ENCODE results near the gene PCDHGB6.
"Not testable (repeated sequence)": the region's sequence is repeated elsewhere in the genome, so short reads cannot be mapped to it uniquely, and the experiment has no call there.

The PCDHGB6 gene

GRCh38 chr5:141407790-141408505 lies at the start of gene PCDHGB6:
TSS of gene PCDHGB6 (plus strand) at chr5:141408021. CDS start at chr5:141408203, 182 bp downstream.
- in situ Hi-C loops (cut with MboI; ENCODE audit: low sequenced_read_pairs): not testable (repeated sequence)

- in situ Hi-C loops (cut with MboI; ENCODE audit: low sequenced_read_pairs): no loop called here
Observed at GRCh38 chr5:141359790-141360426, 47.9 kb upstream of the PCDHGB6 start, which contains the start of gene PCDHGB2. TSS of gene PCDHGB2 (plus strand) at chr5:141359994. CDS start at chr5:141360136, 142 bp downstream.

GRCh38 chr5:141360685-141361084 lies 47.1 kb upstream of the PCDHGB6 start:
- in situ Hi-C loops (cut with MboI; ENCODE audit: low sequenced_read_pairs): no loop called here

- in situ Hi-C loops (cut with MboI; ENCODE audit: low sequenced_read_pairs): no loop called here
Observed at GRCh38 chr5:141362719-141363118, 45.1 kb upstream of the PCDHGB6 start.

GRCh38 chr5:141363952-141364660 lies 43.7 kb upstream of the PCDHGB6 start, which contains the start of gene PCDHGA5:
TSS of gene PCDHGA5 (plus strand) at chr5:141364162. CDS start at chr5:141364331, 169 bp downstream.
- in situ Hi-C loops (cut with MboI; ENCODE audit: low sequenced_read_pairs): no loop called here

- in situ Hi-C loops (cut with MboI; ENCODE audit: low sequenced_read_pairs): no loop called here
Observed at GRCh38 chr5:141366016-141366896, 41.6 kb upstream of the PCDHGB6 start.

- in situ Hi-C loops (cut with MboI; ENCODE audit: low sequenced_read_pairs): no loop called here
Observed at GRCh38 chr5:141369994-141370848, 37.6 kb upstream of the PCDHGB6 start, which contains the start of gene PCDHGB3. TSS of gene PCDHGB3 (plus strand) at chr5:141370242. CDS start at chr5:141370395, 153 bp downstream.

GRCh38 chr5:141371572-141372475 lies 36.0 kb upstream of the PCDHGB6 start:
- in situ Hi-C loops (cut with MboI; ENCODE audit: low sequenced_read_pairs): no loop called here

GRCh38 chr5:141373673-141374317 lies 34.0 kb upstream of the PCDHGB6 start, which contains the start of gene PCDHGA6:
TSS of gene PCDHGA6 (plus strand) at chr5:141373891. CDS start at chr5:141374084, 193 bp downstream.
- in situ Hi-C loops (cut with MboI; ENCODE audit: low sequenced_read_pairs): no loop called here

GRCh38 chr5:141374627-141375026 lies 33.2 kb upstream of the PCDHGB6 start:
- in situ Hi-C loops (cut with MboI; ENCODE audit: low sequenced_read_pairs): no loop called here

- in situ Hi-C loops (cut with MboI; ENCODE audit: low sequenced_read_pairs): not testable (repeated sequence)
Observed at GRCh38 chr5:141375444-141376155, 32.2 kb upstream of the PCDHGB6 start.

GRCh38 chr5:141382469-141383294 lies 25.1 kb upstream of the PCDHGB6 start, which contains the start of gene PCDHGA7:
TSS of gene PCDHGA7 (plus strand) at chr5:141382742. CDS start at chr5:141382900, 158 bp downstream.
- in situ Hi-C loops (cut with MboI; ENCODE audit: low sequenced_read_pairs): no loop called here

- in situ Hi-C loops (cut with MboI; ENCODE audit: low sequenced_read_pairs): no loop called here
Observed at GRCh38 chr5:141383345-141383744, 24.5 kb upstream of the PCDHGB6 start.

GRCh38 chr5:141384471-141385267 lies 23.2 kb upstream of the PCDHGB6 start:
- in situ Hi-C loops (cut with MboI; ENCODE audit: low sequenced_read_pairs): no loop called here

GRCh38 chr5:141387557-141388311 lies 20.1 kb upstream of the PCDHGB6 start, which contains the start of gene PCDHGB4:
TSS of gene PCDHGB4 (plus strand) at chr5:141387698. CDS start at chr5:141387885, 187 bp downstream.
- in situ Hi-C loops (cut with MboI; ENCODE audit: low sequenced_read_pairs): not testable (repeated sequence)
